Epithelial cell of esophagus (primary cell): ENCODE results near the gene RHOF.
A peak's percentile ranks its signal among the peaks of the same experiment; 100 is the strongest.

Source experiments
- DNase-seq: peaks from one replicate; pipeline ENCODE4 v3.0.0; 2010; ENCODE audit warnings: low read depth
- H3K4me3 ChIP-seq: 2 replicates; pipeline ENCODE4 v1.5.1; 2011; ENCODE audit warnings: mild to moderate bottlenecking, low read length, control low read depth
- TF ChIP-seq, protein P1 (sequence below): IDR thresholded peaks from 2 replicates; pipeline ENCODE4 v1.5.1; 2011; ENCODE audit warnings: low read depth, mild to moderate bottlenecking, low read length, control low read depth, inconsistent platforms; ENCODE audit not compliant: insufficient read depth; ENCODE audit errors: missing control alignments

The RHOF gene

DNA sequence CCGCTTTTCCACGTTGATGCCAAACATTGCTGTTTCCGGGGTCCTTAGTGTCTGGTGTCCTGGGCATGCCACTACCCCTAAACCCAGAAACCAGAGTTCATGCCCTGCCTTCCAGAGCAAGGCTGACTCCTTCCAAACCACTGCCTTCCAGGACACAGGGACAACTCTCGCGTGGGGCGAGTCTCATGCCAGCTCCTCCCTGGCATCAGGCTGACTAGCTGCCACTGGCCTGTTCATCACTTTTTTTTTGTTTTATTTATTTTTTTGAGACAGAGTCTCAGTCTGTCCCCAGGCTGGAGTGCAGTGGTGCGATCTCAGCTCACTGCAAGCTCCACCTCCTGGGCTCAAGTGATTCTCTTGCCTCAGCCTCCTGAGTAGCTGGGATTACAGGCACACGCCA, 15.1 kb upstream of the RHOF start:
- no peak overlapping the region for H3K4me3 ChIP-seq
- TF ChIP-seq, protein P1, sequence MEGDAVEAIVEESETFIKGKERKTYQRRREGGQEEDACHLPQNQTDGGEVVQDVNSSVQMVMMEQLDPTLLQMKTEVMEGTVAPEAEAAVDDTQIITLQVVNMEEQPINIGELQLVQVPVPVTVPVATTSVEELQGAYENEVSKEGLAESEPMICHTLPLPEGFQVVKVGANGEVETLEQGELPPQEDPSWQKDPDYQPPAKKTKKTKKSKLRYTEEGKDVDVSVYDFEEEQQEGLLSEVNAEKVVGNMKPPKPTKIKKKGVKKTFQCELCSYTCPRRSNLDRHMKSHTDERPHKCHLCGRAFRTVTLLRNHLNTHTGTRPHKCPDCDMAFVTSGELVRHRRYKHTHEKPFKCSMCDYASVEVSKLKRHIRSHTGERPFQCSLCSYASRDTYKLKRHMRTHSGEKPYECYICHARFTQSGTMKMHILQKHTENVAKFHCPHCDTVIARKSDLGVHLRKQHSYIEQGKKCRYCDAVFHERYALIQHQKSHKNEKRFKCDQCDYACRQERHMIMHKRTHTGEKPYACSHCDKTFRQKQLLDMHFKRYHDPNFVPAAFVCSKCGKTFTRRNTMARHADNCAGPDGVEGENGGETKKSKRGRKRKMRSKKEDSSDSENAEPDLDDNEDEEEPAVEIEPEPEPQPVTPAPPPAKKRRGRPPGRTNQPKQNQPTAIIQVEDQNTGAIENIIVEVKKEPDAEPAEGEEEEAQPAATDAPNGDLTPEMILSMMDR: no peak
- no peak for DNase-seq

DNA sequence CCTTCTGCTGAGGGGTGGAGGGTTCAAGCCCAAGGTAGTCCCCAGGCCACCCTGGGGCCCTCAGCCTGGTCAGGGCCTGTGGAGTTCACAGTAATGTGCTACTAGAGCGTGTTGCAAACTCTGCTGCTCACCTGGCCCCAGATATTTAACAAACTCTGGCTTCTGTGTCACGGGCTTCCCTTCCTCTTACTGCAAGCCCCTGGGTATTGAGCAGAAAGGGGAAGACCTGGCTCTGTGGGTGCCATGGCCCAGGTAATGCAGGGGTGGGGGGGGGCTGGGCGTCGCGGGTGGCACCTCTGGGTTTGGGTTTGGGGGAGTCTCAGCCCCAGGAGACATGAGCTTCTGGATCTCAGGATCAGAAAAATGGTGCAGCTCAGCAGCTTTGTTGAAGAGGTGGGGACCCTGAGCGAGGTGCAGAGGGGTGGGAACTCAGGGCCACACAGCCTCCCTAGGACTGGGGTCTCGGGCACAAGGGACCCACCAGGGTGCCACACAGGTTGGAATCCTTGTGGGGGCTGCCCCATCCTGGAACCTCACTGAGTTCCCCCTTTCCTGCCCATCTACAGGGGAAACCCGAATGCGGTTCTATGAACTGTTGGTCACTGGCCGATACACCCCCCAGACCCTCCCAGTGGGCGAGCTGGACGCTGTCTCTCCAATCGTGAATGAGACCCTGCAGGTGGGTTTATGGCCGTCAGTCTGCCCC, 14.3 kb upstream of the RHOF start:
- no peak for DNase-seq
- TF ChIP-seq, protein P1: no peak
- H3K4me3 ChIP-seq: no peak overlapping the region

DNA sequence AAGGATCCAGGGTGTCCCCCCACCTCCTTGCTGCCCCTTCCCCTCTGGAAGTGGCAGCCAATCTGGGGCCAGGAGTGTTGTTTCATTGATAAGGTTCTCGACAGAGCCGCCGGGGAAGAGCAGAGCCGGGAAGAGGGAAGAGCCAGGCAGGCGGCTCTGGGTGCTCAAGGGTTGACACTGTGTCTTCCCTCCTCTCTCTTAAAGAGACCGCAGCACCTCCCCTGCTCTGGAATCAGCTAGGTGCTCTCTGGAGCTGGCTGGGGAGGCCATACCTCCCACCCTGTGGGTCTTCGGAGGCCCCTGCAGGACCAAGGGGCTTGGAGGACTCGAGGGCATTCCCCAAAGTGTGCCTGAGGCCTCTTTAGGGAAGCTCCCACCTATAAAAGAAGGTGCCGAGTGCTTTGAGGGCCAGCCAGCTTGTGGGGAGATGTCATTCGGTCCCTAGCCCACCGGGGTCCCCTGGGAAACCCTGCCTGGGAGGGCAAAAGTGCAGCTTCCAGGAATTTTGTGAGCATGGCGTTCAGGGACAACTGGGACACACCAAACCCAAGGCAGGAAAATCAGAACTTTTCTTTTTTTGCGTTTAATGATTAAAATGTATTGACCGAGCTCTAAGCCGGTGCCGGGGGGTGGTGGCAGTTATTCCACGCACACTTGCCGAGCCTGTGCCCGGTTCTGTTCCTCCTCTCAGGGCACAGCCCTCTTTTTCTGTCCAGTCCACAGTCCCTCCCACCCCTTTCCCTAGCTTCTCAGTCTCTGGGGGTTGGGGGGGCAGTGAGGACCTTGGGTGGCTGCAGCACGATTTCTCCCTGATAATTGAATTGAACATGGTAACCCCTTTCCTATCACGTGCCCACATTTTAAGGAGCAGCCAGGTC, 13.3 kb upstream of the RHOF start:
- peak; percentile 40 for DNase-seq
- TF ChIP-seq, protein P1: no peak

DNA sequence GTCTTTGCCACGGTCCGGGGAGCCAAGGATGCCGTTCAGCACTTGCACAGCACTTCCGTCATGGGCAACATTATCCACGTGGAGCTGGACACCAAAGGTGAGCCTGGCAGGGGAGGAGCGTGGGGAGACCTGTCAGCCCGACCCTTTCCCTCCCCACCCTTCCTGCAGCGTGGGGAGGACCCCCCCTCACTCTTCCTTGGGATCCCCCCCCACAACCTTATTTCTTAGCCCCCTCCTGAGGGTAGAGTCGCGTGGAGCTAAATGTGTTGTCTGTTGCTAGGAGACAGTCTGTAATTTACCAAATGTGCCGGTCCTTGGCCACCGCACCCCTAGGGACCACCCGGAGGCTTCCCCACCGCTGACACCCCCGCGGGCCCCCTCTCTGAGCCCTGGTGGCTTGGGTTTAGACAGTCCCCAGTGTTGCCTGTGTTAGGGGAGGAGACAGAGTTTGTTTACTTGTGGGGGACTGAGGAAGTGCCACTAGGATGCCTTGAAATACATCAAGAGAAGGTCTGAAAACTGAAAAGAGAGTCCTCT, 12.6 kb upstream of the RHOF start:
- DNase-seq: no peak
- TF ChIP-seq, protein P1: no peak
- H3K4me3 ChIP-seq: peak overlapping the region; percentile 64

More for the DNA sequence above, 13.3 kb upstream of the RHOF start:
- peak overlapping the region; percentile 64 for H3K4me3 ChIP-seq

DNA sequence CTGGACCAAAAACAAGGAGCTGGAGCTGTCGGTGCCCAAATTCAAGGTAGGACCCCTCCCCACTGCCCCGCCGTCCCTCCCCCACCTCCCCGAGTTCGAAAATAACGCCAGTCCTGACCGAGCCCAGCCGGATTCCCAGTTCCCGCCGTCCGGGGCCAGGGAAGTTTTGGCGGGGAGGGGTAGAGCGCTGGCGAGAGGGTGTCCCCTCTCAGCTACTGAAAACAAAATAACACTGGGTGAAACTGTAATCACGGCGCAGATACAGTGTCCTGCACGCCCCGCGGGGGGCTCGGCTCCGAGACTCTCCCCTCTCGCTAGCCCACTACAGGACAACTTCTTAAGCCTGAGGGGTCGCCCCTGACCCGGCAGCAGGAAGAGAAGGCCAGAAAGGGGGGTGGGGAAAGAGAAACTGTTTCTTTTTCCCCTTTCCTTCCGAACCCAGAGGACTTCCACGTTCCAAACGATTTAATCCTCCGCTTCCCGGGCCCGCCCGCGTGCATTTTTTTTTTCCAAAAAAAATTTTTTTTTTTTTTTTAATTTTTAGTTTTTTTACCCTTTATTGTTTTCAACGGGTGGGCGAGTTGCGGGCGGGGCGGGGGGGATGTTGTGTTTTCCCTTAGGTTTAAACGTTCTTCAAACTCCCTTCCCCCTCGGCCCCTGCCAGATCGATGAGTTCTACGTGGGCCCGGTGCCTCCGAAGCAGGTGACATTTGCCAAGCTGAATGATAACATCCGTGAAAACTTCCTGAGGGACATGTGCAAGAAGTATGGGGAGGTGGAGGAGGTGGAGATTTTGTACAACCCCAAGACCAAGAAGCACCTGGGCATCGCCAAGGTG, 11.9 kb upstream of the RHOF start:
- peak overlapping the region; percentile 64 for H3K4me3 ChIP-seq
- no peak for DNase-seq

More for the DNA sequence above, 11.9 kb upstream of the RHOF start:
- TF ChIP-seq, protein P1: no peak
